Dermis blood vessel endothelial cell (primary cell): ENCODE results near the gene PBX1. TPM values are rescaled to one million over a fixed set of nuclear protein-coding genes. Genes with fewer than 3 reads are reported as not detected.

Experiments used
- DNase-seq: peaks from one replicate; pipeline ENCODE4 v3.0.0; 2010
- total RNA-seq: library from RNA; depleted of rRNA; stranded (reverse); fragments of >200 nt; gene quantifications from 2 replicates; pipeline ENCODE4 v1.2.3, GENCODE V29; 2014

PBX1 gene
- total RNA-seq, 1 donor from 2014 or later: 12.4 TPM

DNA sequence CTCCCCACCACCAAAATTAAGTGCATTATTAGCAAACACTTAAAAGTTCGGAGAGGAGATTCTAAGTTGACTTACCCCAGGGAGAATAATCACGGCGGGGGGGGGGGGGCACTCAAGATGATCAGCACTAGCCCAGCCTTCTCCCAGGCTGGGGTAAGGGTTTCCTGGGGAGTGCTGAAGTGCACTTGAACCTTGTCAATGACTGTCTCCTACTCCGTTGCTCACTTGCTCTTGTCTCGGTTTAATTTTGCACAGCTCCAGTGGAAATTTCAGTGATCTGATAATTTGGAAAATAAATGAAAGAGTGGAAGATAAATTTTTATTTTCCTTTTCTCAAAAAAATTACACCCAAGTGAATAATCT lies 59.2 kb downstream of the PBX1 start:
- DNase-seq: no peak

GRCh38 chr1:164619006-164619784 lies 60.2 kb downstream of the PBX1 start:
- DNase-seq: no peak

DNA sequence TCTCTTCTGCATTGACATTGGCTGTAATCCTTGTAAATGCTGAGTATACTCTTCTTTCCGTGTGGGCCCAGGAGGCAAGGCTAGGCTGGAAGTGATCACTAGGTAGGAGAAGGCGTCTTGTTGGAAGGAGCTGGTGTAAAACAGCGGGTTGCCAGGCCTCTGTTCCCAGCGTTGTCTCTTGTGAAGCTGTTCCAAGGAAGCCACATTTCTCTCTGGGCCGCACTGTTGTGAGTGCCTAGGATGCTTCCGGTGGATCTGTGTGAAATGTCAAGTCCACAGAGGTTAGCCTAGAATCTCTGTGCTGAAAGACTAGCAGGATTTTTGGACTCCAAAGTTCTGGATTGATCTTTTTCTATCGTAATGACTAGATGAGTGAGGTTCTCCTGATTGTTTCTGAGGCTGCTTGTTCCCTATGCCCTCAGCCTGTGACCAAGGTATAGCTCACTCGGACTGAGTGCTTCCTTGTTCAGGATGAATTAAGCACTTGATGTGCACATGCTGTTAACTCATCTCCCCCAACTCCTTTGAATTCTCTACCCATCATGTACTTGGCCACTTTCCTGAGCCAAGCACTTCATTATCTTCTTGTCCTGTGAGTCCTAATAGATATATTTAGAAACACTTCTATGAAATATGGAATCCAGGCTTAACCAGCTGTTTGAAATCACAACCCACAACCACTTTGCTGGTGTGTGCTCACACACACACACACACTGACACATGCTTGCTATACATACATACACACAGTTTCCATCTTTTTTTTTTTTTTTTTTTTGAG lies 63.3 kb downstream of the PBX1 start:
- DNase-seq: no peak

- DNase-seq: no peak
These were observed 64.8 kb downstream of the PBX1 start for GRCh38 chr1:164623805-164624204.

GRCh38 chr1:164624400-164624799 lies 65.4 kb downstream of the PBX1 start:
- no peak for DNase-seq

- peak; percentile 2 for DNase-seq
These were observed 66.1 kb downstream of the PBX1 start for GRCh38 chr1:164625004-164625617.

DNA sequence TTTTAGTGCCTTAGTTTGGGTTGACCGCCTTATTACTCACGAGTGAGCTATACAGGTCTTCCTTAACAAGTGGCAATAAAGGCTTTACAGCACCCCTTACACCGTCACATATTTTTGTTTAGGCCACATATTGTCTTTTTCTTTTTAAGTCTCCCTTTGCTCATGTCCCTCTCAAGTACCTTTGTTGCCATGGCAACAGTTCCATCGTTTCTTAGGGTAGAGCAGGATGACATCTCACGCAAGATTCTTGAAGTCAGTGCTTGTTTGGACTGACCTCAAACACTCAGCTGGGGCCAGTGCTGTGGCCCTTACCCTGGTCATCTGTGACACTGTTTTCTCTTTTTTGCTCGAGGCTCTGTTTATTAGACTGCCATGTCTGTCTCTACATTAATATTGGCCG lies 69.8 kb downstream of the PBX1 start:
- DNase-seq: no peak

- no peak for DNase-seq
These were observed 71.0 kb downstream of the PBX1 start for GRCh38 chr1:164629971-164630370.

- no peak for DNase-seq
These were observed 71.8 kb downstream of the PBX1 start for GRCh38 chr1:164630626-164631396.

GRCh38 chr1:164631751-164632150 lies 72.8 kb downstream of the PBX1 start:
- no peak for DNase-seq

DNA sequence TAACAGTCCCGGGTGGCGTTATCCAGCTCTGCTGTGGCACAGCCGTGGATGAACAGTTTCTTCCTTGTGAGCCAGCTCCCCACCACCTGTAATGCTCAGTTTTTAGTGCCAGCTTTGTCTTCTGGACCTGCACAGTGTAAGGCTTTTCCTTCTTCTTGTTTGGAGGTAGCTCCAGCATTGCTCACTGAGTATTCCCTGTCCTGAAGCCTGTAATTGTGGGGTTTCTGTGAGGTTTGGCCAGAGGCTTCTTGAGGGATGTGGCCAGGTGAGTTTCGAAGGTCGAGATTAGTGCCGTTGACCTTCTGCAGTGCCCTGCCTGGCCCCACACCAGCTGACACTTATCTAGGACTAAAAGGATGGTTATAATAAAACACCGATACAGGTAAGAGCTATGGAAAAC lies 75.0 kb downstream of the PBX1 start:
- no peak for DNase-seq

DNA sequence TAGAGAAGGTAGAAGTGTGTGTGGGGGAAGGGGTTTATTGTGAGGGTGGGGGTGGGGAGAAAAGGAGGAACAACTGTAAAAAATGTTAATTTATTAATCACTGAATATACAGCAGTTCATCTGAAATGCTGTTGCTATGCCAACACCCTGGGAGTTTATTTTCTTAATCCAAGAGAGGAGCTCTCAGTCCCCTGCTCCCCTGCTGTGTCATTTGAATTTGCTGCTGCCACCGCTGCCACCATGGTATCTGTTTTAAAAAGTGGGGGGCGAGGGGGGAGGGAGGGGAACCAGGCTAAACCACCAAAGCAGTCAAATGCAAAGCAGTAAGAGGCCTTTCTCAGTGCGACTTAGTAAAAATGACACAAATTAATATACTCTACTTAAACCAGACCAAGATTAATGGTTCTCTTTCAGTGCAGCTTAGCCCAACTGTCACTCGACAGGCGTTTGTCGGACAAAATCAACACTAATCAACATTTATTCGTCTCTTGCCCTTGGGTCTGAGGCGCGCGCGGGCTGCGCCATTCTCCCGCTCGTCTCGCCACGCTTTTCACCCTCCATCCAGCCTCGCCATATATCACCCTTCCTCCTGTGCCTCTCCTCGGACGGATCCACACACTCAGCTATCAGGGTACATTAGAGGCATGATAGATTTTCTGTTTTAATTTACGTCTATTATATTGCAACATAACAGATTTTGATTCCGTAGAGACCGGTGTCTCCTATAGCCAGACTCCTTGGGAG lies 76.2 kb downstream of the PBX1 start:
- DNase-seq: no peak

DNA sequence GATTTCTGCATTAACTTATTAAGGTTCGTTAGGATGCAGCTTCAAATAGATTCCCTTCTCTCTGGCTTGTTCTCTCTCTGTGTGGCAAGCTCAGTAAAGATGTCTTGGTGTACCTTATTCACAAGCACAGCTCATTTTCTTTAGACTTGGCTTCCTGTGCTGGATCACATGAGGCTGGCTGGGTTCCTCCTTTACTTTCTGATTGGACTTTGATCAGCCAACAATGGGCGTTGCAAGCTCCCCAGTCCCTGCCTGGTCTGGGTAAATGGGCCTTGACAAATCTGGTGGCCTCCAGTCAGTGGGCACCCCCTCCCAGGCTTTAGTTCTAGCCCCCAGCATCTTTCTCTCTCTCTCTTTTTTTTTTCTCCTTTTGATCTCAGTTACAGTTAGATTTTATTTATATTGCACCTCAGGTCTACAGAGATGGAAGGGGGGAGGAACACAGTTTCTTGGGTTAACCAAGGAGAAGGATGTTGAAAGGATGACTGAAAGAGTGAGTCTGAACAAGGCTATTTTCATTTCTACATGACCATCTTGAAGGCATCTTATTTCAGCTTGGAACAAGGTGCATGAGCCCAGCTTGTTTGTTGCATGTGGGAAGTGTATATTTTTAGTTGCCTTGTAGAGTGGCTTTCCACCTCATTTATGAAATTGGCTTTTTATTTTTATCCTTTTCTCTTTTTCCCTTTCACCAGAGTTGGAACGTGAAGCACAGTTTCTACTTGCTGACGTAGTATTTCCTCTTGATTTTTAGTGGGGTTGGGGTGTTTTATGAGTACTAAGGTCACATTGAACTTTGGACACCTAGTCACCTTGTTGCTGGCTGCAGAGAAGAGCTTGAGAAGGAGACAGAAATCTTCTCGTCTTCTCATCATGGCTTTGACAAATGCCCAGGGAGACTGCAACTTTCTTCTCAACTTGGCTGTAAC lies 77.1 kb downstream of the PBX1 start:
- no peak for DNase-seq

DNA sequence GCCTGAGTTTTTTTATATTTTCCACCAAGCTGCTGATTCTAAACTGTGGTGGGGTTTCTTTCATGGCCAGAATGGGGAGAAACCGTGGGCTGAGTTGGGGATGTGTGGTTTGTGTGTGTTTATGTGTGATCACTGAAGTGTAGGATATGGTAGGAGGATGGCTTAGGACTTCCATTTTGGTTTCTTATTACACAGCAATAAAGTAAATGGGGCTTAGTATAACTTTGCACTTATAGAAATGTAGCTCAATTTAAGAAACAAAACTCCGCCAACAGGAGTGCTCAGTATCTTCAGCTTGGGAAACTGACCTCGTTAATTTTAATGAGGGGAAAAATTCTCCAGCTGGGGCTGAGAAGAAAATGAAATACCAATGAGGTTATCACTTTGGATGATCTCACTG lies 77.8 kb downstream of the PBX1 start:
- no peak for DNase-seq

DNA sequence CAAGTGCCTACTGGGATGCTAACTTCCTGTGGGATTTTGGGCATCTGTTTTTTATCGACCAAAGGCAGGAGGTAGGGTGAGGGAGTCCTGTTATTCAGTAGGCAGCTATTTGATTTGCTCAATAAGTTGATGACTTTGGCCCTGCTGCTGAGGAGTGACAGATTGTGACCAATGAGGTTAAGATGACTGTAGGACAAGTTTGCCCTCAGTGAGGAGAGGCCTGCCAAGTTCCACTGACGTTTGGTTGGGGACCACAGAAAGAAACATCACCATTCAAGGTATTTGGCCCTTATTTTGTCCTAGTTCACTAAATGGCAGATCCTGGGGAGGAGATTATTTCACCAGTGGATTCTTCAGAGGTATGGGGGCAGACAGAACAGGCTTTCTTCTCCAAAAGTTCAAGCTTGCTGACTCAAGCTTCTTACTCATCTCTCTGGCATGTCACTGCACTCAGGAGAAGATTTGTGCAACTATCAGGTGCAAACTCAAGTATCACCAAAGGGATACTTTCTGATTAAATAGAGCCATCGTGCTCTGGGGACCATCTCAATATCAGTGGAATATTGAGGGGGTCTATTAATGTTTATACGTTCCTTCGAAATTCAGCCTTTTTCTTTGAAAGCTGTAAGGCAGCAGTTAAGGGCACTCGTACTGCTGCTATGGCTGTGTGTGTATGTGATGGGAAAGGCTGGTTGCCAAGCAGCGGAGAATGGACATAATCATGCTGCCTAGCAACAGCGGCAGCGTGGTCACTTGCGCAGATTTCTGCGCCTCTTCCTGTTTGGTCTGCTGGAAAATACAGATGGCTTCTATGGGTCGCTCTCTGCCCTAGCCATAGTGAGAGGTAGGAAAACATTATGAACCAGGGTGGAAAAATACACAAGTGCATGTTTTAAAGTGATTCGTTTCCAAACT lies 78.7 kb downstream of the PBX1 start:
- no peak for DNase-seq

DNA sequence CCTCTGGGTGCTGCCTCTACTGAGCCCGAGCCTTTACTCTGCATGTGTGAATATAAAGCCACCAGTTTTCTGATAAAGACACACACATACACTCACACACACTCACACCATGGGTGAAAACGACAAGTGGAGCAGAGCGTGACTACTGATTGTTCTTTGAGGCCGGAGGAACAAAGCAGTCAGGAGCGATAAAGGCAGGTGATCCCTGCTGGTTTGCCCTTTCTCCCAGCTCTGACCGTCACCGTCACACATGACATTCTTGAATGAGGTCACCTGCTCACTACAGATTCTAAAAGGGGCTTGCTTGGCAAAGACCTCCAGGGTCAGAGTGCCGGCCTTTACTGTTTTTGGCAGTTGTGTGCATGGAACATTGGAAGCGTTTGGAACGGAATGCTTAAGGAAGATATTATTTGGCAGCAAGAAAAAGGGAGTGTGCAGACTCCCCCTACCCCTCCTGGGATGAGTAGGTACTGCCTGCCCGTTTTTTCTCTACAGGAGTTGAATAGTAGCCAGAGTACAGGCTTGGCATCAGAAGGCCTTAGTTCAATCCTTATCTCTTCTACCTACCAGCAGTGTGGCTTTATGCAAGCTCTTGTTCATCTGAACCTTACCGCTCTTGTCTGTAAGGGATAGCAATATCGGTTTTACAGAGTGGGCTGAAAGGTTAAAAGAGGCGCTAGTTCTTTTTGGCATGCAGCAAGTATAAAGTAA lies 79.7 kb downstream of the PBX1 start:
- DNase-seq: no peak

DNA sequence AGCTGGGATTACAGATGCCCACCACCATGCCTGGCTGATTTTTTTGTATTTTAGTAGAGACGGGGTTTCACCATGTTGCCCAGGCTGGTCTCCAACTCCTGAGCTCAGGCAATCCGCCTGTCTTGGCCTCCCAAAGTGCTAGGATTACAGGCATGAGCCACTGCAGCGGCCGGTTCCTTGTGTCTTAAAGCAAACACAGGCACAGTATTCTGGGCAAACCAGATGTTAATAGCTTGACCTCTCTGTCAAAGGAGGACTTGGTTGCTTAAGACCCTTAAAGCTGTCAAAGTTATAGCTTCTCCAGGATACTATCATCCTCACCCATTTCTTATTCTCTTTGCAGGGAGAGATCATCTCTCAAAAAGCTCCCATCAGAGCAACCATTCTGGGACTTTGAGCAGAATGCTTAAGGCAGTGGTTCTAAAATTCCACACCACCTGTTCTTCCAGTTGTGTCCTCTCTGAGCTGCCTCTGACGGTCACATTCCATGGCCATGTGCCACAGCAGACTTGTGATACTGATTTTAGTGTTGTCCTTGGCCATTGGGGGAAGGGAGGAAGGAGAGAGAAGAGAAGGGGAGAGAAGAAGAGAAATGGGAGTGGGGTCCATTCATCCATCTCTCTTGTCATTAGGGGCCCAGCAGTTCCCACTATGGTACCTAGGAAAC lies 81.8 kb downstream of the PBX1 start:
- DNase-seq: no peak

GRCh38 chr1:164641353-164641730 lies 82.4 kb downstream of the PBX1 start:
- DNase-seq: no peak

DNA sequence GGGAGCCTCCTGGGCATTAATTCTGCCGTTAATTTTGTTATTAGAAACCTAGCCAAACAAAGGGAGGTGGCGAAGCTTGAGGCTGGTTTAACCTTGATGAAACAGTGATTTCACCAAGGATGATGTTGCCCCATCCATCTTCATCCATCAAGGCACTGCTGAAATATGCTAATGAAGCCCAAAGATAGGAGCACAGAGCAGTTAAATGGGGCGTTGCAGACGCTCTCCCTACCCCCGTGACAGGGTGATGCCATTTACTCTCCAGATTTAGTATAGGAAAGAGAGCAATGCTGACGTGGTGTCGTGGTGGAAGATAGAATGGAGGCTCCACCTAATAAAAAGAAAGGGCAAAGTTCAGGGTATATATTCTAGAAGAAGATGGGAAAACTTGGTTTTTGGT lies 84.0 kb downstream of the PBX1 start:
- no peak for DNase-seq
